GM06990 (cell line): ENCODE data around the gene GAS2L1.
"Not testable (repeated sequence)": the region's sequence is repeated elsewhere in the genome, so short reads cannot be mapped to it uniquely, and the experiment has no call there.

Source experiments
- DNase-seq: peaks from one replicate; pipeline ENCODE4 v3.0.0-alpha.2; 2011; ENCODE audit not compliant: insufficient read length; ENCODE audit errors: extremely low read depth
- H3K27me3 ChIP-seq: replicated peaks from 2 replicates; pipeline ENCODE4 v1.6.0; 2011; ENCODE audit warnings: low read length; ENCODE audit not compliant: control insufficient read depth, insufficient read depth
- H3K36me3 ChIP-seq: 2 replicates; pipeline ENCODE4 v1.5.1; 2011; ENCODE audit warnings: low read length; ENCODE audit not compliant: control insufficient read depth, insufficient read depth
- H3K4me3 ChIP-seq: replicated peaks from 2 replicates; pipeline ENCODE4 v1.5.1; 2011; ENCODE audit warnings: low read depth, mild to moderate bottlenecking, control low read depth, low read length
- TF ChIP-seq, protein P1 (sequence below): IDR thresholded peaks from 2 replicates; pipeline ENCODE4 v1.5.1; 2011; ENCODE audit warnings: low read length, control low read depth, mild to moderate bottlenecking, inconsistent platforms; ENCODE audit not compliant: insufficient read depth, poor library complexity, severe bottlenecking

The GAS2L1 gene

DNA sequence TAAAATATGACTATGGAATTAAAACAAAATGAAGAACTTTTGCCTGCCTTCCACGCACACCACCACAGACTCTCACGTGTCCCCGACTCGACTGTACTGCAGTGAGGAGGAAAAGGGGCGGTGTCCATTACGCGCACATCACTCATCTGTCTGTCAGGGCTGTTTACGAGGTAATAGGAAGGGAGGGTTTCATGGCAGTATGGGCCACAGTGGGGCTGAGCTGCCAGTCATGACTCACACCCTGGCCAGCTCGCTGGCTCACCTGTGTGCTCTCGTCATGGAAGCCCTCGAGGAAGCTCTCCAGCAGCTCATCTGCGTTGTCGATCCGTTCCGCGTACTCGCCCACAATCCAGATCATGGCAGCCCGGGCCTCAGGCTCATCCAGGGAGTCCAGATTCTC, 42.5 kb downstream of the GAS2L1 start:
- H3K36me3 ChIP-seq: peaks cover 66% of the 10 kb centered on the region
- DNase-seq: no peak
- H3K4me3 ChIP-seq: no peak overlapping the region
- H3K27me3 ChIP-seq: no peaks in the 10 kb centered on the region
- TF ChIP-seq, protein P1, sequence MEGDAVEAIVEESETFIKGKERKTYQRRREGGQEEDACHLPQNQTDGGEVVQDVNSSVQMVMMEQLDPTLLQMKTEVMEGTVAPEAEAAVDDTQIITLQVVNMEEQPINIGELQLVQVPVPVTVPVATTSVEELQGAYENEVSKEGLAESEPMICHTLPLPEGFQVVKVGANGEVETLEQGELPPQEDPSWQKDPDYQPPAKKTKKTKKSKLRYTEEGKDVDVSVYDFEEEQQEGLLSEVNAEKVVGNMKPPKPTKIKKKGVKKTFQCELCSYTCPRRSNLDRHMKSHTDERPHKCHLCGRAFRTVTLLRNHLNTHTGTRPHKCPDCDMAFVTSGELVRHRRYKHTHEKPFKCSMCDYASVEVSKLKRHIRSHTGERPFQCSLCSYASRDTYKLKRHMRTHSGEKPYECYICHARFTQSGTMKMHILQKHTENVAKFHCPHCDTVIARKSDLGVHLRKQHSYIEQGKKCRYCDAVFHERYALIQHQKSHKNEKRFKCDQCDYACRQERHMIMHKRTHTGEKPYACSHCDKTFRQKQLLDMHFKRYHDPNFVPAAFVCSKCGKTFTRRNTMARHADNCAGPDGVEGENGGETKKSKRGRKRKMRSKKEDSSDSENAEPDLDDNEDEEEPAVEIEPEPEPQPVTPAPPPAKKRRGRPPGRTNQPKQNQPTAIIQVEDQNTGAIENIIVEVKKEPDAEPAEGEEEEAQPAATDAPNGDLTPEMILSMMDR: no peak

DNA sequence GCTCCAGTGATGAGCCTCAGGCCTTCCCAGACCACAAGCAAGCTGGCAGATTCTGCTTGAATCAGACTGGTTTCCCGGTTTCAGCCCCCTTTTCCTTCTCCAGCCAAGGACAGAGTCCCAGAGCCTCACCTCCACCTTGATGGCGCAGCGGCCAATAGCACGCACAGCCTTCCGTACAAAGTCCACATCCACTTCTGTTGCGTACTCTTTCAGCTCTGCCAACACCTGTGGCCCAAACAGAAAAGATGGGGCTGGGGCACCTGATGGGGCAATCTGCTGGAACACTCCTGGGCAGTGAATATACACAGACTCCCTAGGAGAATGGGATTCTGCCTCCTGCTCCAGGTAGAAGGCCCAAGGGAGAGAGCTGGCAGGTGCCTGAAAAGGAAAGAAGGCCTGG, 44.6 kb downstream of the GAS2L1 start:
- H3K36me3 ChIP-seq: peaks cover 70% of the 10 kb centered on the region
- TF ChIP-seq, protein P1: no peak

DNA sequence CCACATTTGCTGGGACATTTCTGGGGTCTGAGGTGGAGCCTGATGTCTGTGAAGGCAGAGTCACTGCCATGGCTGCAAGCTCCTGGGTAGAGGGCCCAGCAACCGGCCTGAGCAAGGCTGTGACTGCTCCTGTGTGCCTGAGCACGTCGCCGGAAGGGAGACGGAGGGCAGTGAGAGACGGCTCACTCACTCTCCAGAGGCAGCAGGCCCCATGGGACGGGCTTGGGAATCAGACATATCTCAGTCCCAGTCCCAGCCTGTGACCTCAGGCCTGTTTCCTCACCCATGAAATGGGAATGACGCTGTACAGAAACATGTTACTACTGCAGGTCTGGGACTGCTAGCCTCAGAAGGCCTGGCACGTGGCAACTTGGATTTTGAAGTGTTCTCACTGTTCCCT, 45.4 kb downstream of the GAS2L1 start:
- Histone ChIP-seq H3K4me3 (no peak overlapping the region), H3K27me3 (no peaks in the 10 kb centered on the region), H3K36me3 (peaks cover 72% of the 10 kb centered on the region)
- TF ChIP-seq, protein P1: no peak
- no peak for DNase-seq

More for the DNA sequence above, 44.6 kb downstream of the GAS2L1 start:
- no peak overlapping the region for H3K4me3 ChIP-seq
- no peak for DNase-seq
- H3K27me3 ChIP-seq: no peaks in the 10 kb centered on the region

DNA sequence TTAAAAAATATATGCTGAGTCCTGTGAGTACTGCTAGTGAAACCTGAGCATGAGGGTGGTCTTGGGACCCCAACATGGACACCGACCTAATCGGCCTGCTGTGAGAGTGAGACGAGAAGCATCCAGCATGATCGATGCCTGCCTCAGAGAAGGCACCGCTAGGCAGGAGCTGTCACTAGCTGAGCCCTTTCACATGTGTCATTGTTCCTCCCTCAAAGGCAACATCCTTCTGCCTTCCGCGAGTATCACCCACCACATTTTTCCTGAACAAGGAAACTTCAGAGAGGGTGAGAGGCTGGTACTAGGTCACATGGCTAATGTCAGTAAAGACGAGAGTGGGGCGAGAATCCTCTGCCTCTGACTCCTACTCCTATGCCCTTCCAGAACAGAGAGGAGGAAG, 46.3 kb downstream of the GAS2L1 start:
- TF ChIP-seq, protein P1: no peak
- no peak for DNase-seq
- Histone ChIP-seq H3K27me3 (no peaks in the 10 kb centered on the region), H3K36me3 (peaks cover 64% of the 10 kb centered on the region), H3K4me3 (no peak overlapping the region)

DNA sequence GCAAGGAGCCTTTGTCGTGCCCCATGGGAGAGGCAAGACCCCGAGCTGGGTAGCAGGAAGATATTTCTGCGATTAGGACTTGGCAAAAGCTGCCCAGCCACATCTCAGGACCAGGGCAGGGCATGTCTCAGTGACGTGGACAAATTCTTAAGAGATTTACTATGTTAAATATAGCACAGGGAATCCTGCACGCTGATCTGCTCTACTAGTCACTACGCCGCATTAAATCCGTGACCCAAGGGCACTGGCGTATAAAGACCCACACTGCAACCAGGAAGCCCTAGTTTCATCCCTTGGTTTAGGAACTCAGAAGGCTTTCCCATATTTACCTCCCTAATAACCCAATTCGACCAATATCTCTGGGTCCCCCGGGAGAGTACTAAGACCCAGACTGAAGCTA, 46.8 kb downstream of the GAS2L1 start:
- H3K4me3 ChIP-seq: no peak overlapping the region
- TF ChIP-seq, protein P1: no peak
- H3K27me3 ChIP-seq: no peaks in the 10 kb centered on the region
- peaks cover 64% of the 10 kb centered on the region for H3K36me3 ChIP-seq
- DNase-seq: no peak

DNA sequence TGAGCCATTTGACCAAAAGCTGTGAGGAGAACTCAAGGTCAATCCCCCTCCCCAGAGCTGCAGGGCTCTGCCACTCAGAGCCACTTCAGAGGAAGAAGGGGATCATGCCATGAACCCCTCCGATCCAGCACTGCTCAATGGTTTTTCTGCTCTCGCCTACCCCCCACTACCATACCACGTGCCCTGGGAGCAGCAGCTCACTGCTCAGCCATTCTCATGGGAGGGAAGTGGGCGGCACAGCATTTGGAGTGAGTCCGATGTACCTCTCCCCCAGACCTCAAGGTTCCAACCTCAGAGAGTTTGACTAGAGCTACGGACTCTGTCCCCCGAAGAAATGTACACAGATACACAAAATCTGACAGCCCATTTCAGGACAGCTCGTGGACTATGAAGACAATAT, 47.4 kb downstream of the GAS2L1 start:
- no peak for DNase-seq
- TF ChIP-seq, protein P1: no peak
- H3K36me3 ChIP-seq: peaks cover 69% of the 10 kb centered on the region
- no peak overlapping the region for H3K4me3 ChIP-seq
- no peaks in the 10 kb centered on the region for H3K27me3 ChIP-seq

DNA sequence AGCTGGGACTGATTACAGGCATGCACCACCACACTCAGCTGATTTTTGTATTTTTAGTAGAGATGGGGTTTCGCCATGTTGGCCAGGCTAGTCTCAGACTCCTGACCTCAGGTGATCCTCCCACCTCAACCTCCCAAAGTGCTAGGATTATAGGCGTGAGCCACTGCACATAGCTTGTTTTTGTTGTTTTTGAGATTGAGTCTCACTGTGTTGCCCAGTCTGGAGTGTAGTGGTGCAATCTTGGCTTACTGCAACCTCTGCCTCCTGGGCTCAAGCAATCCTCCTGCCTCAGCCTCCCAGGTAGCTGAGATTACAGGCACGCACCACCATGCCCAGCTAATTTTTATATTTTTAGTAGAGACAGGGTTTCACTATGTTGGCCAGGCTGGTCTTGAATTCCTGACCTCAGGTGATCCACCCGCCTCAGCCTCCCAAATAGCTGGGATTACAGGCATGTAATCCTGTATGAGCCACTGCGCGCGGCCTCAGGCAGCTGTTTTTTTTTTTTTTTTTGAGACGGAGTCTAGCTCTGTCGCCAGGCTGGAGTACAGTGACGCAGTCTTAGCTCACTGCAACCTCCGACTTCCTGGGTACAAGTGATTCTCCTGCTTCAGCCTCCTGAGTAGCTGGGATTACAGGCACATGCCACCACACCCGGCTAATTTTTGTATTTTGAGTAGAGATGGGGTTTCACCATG, 50.9 kb downstream of the GAS2L1 start:
- peaks cover 50% of the 10 kb centered on the region for H3K36me3 ChIP-seq

More for the DNA sequence above, 50.9 kb downstream of the GAS2L1 start:
- not testable (repeated sequence) for H3K4me3 ChIP-seq, H3K27me3 ChIP-seq, DNase-seq
